Loucy (cell line): Measurements from ENCODE around the gene DAPK1.

Source experiments
- H2AFZ ChIP-seq: fragments of 200-600 bp; sonication (generic); 2 replicates; pipeline ENCODE4 v1.6.0; 2016; ENCODE audit warnings: antibody characterized with exemption, mild to moderate bottlenecking, low read length, moderate library complexity
- H3F3A ChIP-seq: fragments of 200-600 bp; 2 replicates; pipeline ENCODE4 v1.6.0; 2016; ENCODE audit warnings: antibody characterized with exemption, low read depth, mild to moderate bottlenecking
- H3K27me3 ChIP-seq: fragments of 200-600 bp; sonication (generic); 2 replicates; pipeline ENCODE4 v1.6.1; 2014; ENCODE audit warnings: low read length, mild to moderate bottlenecking; ENCODE audit not compliant: insufficient read depth, poor library complexity, severe bottlenecking
- H3K36me3 ChIP-seq: fragments of 200-600 bp; sonication (generic); 2 replicates; pipeline ENCODE4 v1.6.1; 2016; ENCODE audit warnings: low read length; ENCODE audit not compliant: insufficient read depth
- H3K4me1 ChIP-seq: fragments of 200-600 bp; sonication (generic); 2 replicates; pipeline ENCODE4 v1.5.1; 2014; ENCODE audit warnings: low read length, mild to moderate bottlenecking; ENCODE audit not compliant: insufficient read depth, poor library complexity, severe bottlenecking
- H3K4me2 ChIP-seq: fragments of 200-600 bp; sonication (generic); 2 replicates; pipeline ENCODE4 v1.6.0; 2014; ENCODE audit warnings: antibody characterized with exemption, low read length, low read depth, mild to moderate bottlenecking; ENCODE audit not compliant: poor library complexity, severe bottlenecking
- H3K4me3 ChIP-seq: fragments of 200-600 bp; sonication (generic); 2 replicates; pipeline ENCODE4 v1.5.1; 2014; ENCODE audit warnings: low read length, mild to moderate bottlenecking, mixed read lengths; ENCODE audit not compliant: poor library complexity, severe bottlenecking
- H3K79me2 ChIP-seq: fragments of 200-600 bp; sonication (generic); 2 replicates; pipeline ENCODE4 v1.6.1; 2014; ENCODE audit warnings: low read length; ENCODE audit not compliant: insufficient read depth
- H3K9ac ChIP-seq: fragments of 200-600 bp; sonication (generic); 2 replicates; pipeline ENCODE4 v1.6.0; 2014; ENCODE audit warnings: mild to moderate bottlenecking, low read depth, low read length, moderate library complexity; ENCODE audit not compliant: poor library complexity, severe bottlenecking
- H3K9me2 ChIP-seq: fragments of 200-600 bp; sonication (generic); replicated peaks from 2 replicates; pipeline ENCODE4 v1.6.1; 2016; ENCODE audit warnings: low read depth, low read length, mixed read lengths
- H3K9me3 ChIP-seq: fragments of 200-600 bp; sonication (generic); 2 replicates; pipeline ENCODE4 v1.6.1; 2014; ENCODE audit warnings: mild to moderate bottlenecking, antibody characterized with exemption, low read length, low read depth; ENCODE audit not compliant: insufficient read depth
- H4K20me1 ChIP-seq: fragments of 200-600 bp; sonication (generic); 2 replicates; pipeline ENCODE4 v1.6.0; 2014; ENCODE audit warnings: antibody characterized with exemption, low read length, mild to moderate bottlenecking; ENCODE audit not compliant: insufficient read depth, poor library complexity, severe bottlenecking
- EZH2phosphoT487 ChIP-seq: fragments of 200-600 bp; IDR thresholded peaks from 2 replicates; pipeline ENCODE4 v1.6.1; 2018; ENCODE audit warnings: antibody characterized with exemption, mild to moderate bottlenecking, moderate library complexity, borderline replicate concordance
- TF ChIP-seq, protein P1 (sequence below): fragments of 200-600 bp; sonication (generic); conservative IDR thresholded peaks from 2 replicates; pipeline ENCODE4 v1.5.1; 2014; ENCODE audit warnings: mild to moderate bottlenecking, antibody characterized with exemption, low read length

The DAPK1 gene

DNA sequence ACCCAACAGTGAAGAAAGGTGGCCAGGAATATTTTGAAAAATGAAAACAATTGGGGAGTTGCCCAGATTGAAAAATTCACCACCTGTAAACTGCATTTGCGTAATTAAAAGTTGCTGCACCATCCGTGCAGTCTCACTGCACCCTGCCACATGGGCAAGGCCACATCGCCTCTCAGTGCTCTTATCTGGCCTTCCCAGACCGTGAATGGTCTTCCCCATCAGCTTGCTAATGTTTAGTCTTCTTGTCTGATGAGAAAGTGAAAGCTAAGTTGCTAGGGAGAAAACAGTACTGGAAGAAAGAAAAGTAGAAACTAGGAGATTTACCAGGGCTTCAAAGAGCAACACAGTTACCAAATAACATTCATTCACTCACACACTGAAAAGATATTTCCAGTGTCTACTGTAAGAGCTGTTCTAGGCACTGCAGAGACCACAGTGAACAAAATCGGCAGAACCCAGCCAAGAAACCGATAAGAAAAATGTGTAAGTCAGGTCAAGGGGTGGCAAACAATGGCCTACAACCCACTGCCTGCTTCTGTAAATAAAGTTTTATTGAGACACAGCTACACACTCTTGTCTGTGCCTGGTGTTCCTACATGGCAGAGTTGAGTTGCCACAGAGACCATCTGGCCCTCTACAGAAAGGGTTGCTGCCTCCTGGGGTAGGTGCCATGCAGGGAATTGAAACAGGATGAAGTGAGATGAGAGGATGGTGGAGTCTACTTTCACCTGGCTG, 177.1 kb downstream of the DAPK1 start:
- no peaks in the 10 kb centered on the region for H3K79me2 ChIP-seq
- no peaks in the 10 kb centered on the region for H3K9me3 ChIP-seq
- no peak for TF ChIP-seq EZH2phosphoT487
- TF ChIP-seq, protein P1, sequence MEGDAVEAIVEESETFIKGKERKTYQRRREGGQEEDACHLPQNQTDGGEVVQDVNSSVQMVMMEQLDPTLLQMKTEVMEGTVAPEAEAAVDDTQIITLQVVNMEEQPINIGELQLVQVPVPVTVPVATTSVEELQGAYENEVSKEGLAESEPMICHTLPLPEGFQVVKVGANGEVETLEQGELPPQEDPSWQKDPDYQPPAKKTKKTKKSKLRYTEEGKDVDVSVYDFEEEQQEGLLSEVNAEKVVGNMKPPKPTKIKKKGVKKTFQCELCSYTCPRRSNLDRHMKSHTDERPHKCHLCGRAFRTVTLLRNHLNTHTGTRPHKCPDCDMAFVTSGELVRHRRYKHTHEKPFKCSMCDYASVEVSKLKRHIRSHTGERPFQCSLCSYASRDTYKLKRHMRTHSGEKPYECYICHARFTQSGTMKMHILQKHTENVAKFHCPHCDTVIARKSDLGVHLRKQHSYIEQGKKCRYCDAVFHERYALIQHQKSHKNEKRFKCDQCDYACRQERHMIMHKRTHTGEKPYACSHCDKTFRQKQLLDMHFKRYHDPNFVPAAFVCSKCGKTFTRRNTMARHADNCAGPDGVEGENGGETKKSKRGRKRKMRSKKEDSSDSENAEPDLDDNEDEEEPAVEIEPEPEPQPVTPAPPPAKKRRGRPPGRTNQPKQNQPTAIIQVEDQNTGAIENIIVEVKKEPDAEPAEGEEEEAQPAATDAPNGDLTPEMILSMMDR: no peak
- H3K9ac ChIP-seq: no peak overlapping the region
- H3K36me3 ChIP-seq: no peaks in the 10 kb centered on the region
- H3K9me2 ChIP-seq: no peaks in the 10 kb centered on the region
- H3K4me1 ChIP-seq: no peaks in the 10 kb centered on the region
- no peak overlapping the region for H3K4me3 ChIP-seq
- no peaks in the 10 kb centered on the region for H4K20me1 ChIP-seq
- no peak overlapping the region for H2AFZ ChIP-seq
- no peaks in the 10 kb centered on the region for H3K27me3 ChIP-seq
- H3K4me2 ChIP-seq: no peak overlapping the region
- H3F3A ChIP-seq: no peaks in the 10 kb centered on the region

DNA sequence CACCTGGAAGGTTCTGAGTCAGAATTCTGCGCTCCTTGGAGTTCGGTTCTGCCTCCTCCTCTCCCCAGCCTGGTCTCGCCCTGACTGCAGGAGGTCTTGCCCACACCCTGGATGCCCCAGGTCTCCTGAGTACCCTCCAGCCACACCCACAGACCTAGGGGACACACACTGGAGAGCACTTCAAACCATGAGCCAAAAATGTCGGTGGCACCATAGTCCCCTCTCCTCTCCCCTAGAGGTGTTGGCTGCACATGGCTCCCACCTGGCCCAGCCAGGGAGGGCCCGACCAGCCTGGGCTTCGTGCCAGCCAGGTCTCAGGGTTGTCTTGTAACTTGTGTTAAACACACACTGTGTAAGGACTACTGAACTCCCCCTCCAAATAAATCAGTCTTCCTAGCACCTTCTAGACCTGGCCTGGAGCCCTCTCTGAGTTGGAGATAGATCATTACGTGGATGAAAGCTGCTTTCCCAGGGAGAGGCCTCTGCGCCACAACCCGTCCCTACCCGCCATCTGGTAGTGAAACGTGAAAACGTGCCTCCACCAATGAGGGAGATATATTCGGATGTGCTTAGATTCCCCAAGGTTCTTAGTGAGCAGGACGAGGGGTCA, 178.3 kb downstream of the DAPK1 start:
- H3K27me3 ChIP-seq: no peaks in the 10 kb centered on the region
- H3K9me3 ChIP-seq: no peaks in the 10 kb centered on the region
- TF ChIP-seq, protein P1: no peak
- no peak for TF ChIP-seq EZH2phosphoT487
- H4K20me1 ChIP-seq: no peaks in the 10 kb centered on the region
- no peaks in the 10 kb centered on the region for H3K9me2 ChIP-seq
- H3K4me1 ChIP-seq: no peaks in the 10 kb centered on the region
- no peak overlapping the region for H3K4me3 ChIP-seq
- no peak overlapping the region for H2AFZ ChIP-seq
- H3F3A ChIP-seq: no peaks in the 10 kb centered on the region
- no peak overlapping the region for H3K4me2 ChIP-seq
- no peaks in the 10 kb centered on the region for H3K36me3 ChIP-seq
- H3K9ac ChIP-seq: no peak overlapping the region
- H3K79me2 ChIP-seq: no peaks in the 10 kb centered on the region

DNA sequence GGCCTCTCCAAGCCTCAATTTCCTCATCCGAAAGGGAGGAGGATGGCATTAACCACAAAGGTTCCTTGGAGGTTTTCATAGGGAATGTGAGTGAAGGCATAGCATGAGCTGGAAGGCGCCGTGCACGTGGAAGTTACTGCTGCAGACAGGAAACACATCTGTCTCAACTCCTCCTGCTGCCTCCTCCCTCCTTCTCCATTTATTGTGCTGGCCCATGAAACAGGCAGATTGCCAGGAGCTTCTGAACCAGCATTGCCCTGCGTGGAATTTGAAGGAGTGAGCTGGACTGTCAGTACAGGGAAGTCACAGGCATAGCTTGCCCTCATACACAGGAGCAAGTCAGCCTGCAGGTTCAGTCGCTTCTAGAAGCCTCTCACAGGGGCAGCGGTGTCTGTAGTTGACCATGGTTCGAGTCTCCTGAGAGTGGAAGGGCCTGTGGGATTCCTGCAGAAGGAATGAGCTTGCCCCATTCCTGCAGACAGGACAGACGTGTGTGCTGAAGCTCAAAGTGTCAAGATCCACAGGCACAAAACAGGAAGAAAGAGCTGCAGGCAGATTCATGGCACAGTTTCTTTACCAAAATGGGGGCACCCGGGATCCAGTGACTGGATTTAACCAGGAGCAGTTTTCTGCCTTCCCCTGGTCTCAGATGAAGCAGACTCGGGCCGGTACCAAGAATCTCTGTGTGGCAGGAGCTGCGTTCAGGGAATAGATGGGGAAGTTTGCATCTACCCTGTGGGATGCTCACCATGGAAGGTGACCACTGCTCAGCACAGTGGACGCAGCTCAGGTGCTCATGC, 179.5 kb downstream of the DAPK1 start:
- Histone ChIP-seq H3K9me2 (no peaks in the 10 kb centered on the region), H2AFZ (no peak overlapping the region), H3K4me3 (no peak overlapping the region), H3K36me3 (peaks cover 7% of the 10 kb centered on the region; the same call in 1 of the 2 replicates), H4K20me1 (no peaks in the 10 kb centered on the region), H3K9ac (no peak overlapping the region), H3K4me1 (no peaks in the 10 kb centered on the region), H3F3A (no peaks in the 10 kb centered on the region), H3K79me2 (no peaks in the 10 kb centered on the region), H3K9me3 (no peaks in the 10 kb centered on the region), H3K27me3 (no peaks in the 10 kb centered on the region), H3K4me2 (no peak overlapping the region)
- TF ChIP-seq EZH2phosphoT487: no peak
- TF ChIP-seq, protein P1: no peak
